MCF 10A (cell line): ENCODE results near the gene ESRRG. TPM values are rescaled to one million over a fixed set of nuclear protein-coding genes. Genes with fewer than 3 reads are reported as not detected.
"Not testable (repeated sequence)": the region's sequence is repeated elsewhere in the genome, so short reads cannot be mapped to it uniquely, and the experiment has no call there.

Experiments used
- BruUV-seq: library from RNA; stranded (reverse); fragments of 400-500 nt; replicated peaks from 2 replicates; lab custom pipeline; 2021; lab: Mats Ljungman, UMichigan
- CTCF ChIA-PET: fragments of 300-600 bp; sonication (Branson Sonifier 250); formaldehyde crosslinking; extraction: SDS; loops from one replicate; lab custom pipeline; 2021; ENCODE audit warnings: antibody characterized with exemption, inconsistent platforms; lab: Yijun Ruan, JAX
- POLR2A ChIA-PET: fragments of 300-600, 350-650 bp; sonication (Branson Sonifier 250); formaldehyde crosslinking; extraction: SDS; loops from one replicate; lab custom pipeline; 2020; ENCODE audit warnings: antibody characterized with exemption, inconsistent platforms; lab: Yijun Ruan, JAX
- DNase-seq: peaks from one replicate; pipeline ENCODE4 v3.0.0-alpha.2; 2018; ENCODE audit not compliant: unreplicated experiment
- H3K27ac Mint-ChIP-seq: one replicate; pipeline ENCODE4 v1.8.0; 2022; ENCODE audit warnings: mild to moderate bottlenecking, low read depth, mixed read lengths; ENCODE audit not compliant: unreplicated experiment
- H3K27me3 Mint-ChIP-seq: one replicate; pipeline ENCODE4 v1.8.0; 2022; ENCODE audit warnings: mixed read lengths; ENCODE audit not compliant: insufficient read depth, unreplicated experiment
- H3K36me3 Mint-ChIP-seq: one replicate; pipeline ENCODE4 v1.8.0; 2022; ENCODE audit warnings: mild to moderate bottlenecking, moderate library complexity, mixed read lengths; ENCODE audit not compliant: insufficient read depth, unreplicated experiment
- H3K4me1 Mint-ChIP-seq: one replicate; pipeline ENCODE4 v1.8.0; 2022; ENCODE audit warnings: mixed read lengths; ENCODE audit not compliant: insufficient read depth, unreplicated experiment
- H3K4me3 Mint-ChIP-seq: one replicate; pipeline ENCODE4 v1.8.0; 2022; ENCODE audit warnings: mild to moderate bottlenecking, moderate library complexity, mixed read lengths; ENCODE audit not compliant: unreplicated experiment
- H3K9me3 Mint-ChIP-seq: one replicate; pipeline ENCODE4 v1.8.0; 2022; ENCODE audit warnings: mixed read lengths; ENCODE audit not compliant: unreplicated experiment
- CTCF ChIP-seq: fragments of 200-600 bp; IDR thresholded peaks from one replicate; pipeline ENCODE4 v1.8.0; 2022; ENCODE audit warnings: antibody characterized with exemption, mild to moderate bottlenecking; ENCODE audit not compliant: unreplicated experiment
- intact Hi-C: fragments of 100-400 bp; cut with micrococcal nuclease; formaldehyde crosslinking; loops from 2 replicates; pipeline ENCODE4 v1.14.1; 2022
- total RNA-seq: library from RNA; stranded (reverse); gene quantifications from 2 replicates; pipeline ENCODE4 v1.2.3, GENCODE V29; 2022

The ESRRG gene
- total RNA-seq, 1 experiment from 2014 or later, result 0.44 TPM

GRCh38 chr1:216531263-216532239, 191.7 kb downstream of the ESRRG start:
- no peak for DNase-seq
- no peaks in the 10 kb centered on the region for H3K36me3 Mint-ChIP-seq
- no peak overlapping the region for H3K27ac Mint-ChIP-seq
- H3K27me3 Mint-ChIP-seq, result peaks cover 51% of the 10 kb centered on the region
- H3K4me3 Mint-ChIP-seq, result peak overlapping the region; percentile 37
- no peak for TF ChIP-seq CTCF
- POLR2A ChIA-PET, result no interaction called here
- no peaks in the 10 kb centered on the region for H3K9me3 Mint-ChIP-seq
- intact Hi-C loops, result loop anchor here (5.0 kb wide), 1 partner anchor 176 kb away; no protein-coding TSS in a partner anchor
- BruUV-seq, result no TSS peak
- peaks cover 7% of the 10 kb centered on the region for H3K4me1 Mint-ChIP-seq
- CTCF ChIA-PET, result interaction anchor here (0.5 to 1.1 kb wide), 6 partner anchors 10 to 310 kb away, joined by 3 to 5 read pairs (median 3); partner anchors contain the start of gene ESRRG

- H3K27ac Mint-ChIP-seq, H3K4me1 Mint-ChIP-seq, BruUV-seq, DNase-seq, CTCF ChIA-PET, POLR2A ChIA-PET, H3K36me3 Mint-ChIP-seq, H3K9me3 Mint-ChIP-seq, H3K4me3 Mint-ChIP-seq: not testable (repeated sequence)
- H3K27me3 Mint-ChIP-seq, result peaks cover 51% of the 10 kb centered on the region
- intact Hi-C loops, result loop anchor here (5.0 kb wide), 1 partner anchor 177 kb away; no protein-coding TSS in a partner anchor
Measured at GRCh38 chr1:216529851-216530250, 193.4 kb downstream of the ESRRG start.

DNA sequence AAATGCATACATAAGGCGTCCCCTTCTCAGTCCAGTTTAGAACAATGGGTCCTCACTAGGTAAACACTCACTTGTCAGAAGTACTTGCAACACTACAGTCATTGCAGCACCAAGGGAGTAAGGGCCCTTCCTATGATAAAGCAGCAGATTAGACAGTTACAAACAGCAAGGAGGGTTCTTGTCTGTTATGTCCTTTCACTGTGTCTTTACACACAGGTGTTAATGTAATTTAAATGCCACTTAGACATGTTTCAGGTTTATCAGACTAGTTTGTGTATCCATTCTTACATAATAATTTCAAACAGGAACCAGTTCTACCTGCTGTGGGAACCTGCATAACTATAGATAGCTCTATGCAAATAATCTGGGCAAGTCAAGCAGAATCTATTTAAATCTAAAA, 194.4 kb downstream of the ESRRG start:
- no peak for TF ChIP-seq CTCF

GRCh38 chr1:216523449-216524190, 199.6 kb downstream of the ESRRG start:
- ChIA-PET CTCF (interaction anchor here (0.6 to 0.7 kb wide), 4 partner anchors 15 to 559 kb away, joined by 3 to 5 read pairs (median 4); no protein-coding TSS in a partner anchor), POLR2A (interaction anchor here (0.6 kb wide), 1 partner anchor 26 kb away, joined by 3 read pairs; no protein-coding TSS in a partner anchor)
- no peak overlapping the region for H3K4me3 Mint-ChIP-seq
- H3K9me3 Mint-ChIP-seq, result no peaks in the 10 kb centered on the region
- H3K36me3 Mint-ChIP-seq, result no peaks in the 10 kb centered on the region
- no peak for TF ChIP-seq CTCF
- no peak overlapping the region for H3K27ac Mint-ChIP-seq
- intact Hi-C loops, result no loop called here
- BruUV-seq, result no TSS peak
- H3K4me1 Mint-ChIP-seq, result no peaks in the 10 kb centered on the region
- peak; percentile 29 for DNase-seq
- peaks cover 94% of the 10 kb centered on the region for H3K27me3 Mint-ChIP-seq

More for the DNA sequence above, 194.4 kb downstream of the ESRRG start:
- no peak overlapping the region for H3K4me3 Mint-ChIP-seq
- no peaks in the 10 kb centered on the region for H3K9me3 Mint-ChIP-seq
- no peak for DNase-seq
- H3K4me1 Mint-ChIP-seq, result peaks cover 7% of the 10 kb centered on the region
- POLR2A ChIA-PET, result no interaction called here
- no peaks in the 10 kb centered on the region for H3K36me3 Mint-ChIP-seq
- no TSS peak for BruUV-seq
- no peak overlapping the region for H3K27ac Mint-ChIP-seq
- intact Hi-C loops, result no loop called here
- H3K27me3 Mint-ChIP-seq, result peaks cover 54% of the 10 kb centered on the region
- CTCF ChIA-PET, result interaction anchor here (0.6 to 1.4 kb wide), 3 partner anchors 24 to 308 kb away, joined by 3 to 5 read pairs (median 5); no protein-coding TSS in a partner anchor
